T-helper 2 cell treated with Interferon-gamma antibody and Interleukin-4, amounts not matched to agents 5 μg/mL and 100 μg/mL, for 36 hours (primary cell): Measurements from ENCODE around the gene DNAH17.
"Not testable (repeated sequence)": the region's sequence is repeated elsewhere in the genome, so short reads cannot be mapped to it uniquely, and the experiment has no call there.

Experiments
- DNase-seq: peaks from one replicate; pipeline ENCODE4 v3.0.0; 2021; ENCODE audit warnings: low spot score
- H3K27ac Mint-ChIP-seq: one replicate; pipeline ENCODE4 v1.8.0; 2021; ENCODE audit warnings: mild to moderate bottlenecking, mixed read lengths
- H3K27me3 Mint-ChIP-seq: one replicate; pipeline ENCODE4 v1.8.0; 2021; ENCODE audit warnings: low read depth, mixed read lengths
- H3K36me3 Mint-ChIP-seq: one replicate; pipeline ENCODE4 v1.8.0; 2021; ENCODE audit warnings: low read depth, mixed read lengths
- H3K4me1 Mint-ChIP-seq: one replicate; pipeline ENCODE4 v1.8.0; 2021; ENCODE audit warnings: low read depth, mixed read lengths
- H3K4me3 Mint-ChIP-seq: one replicate; pipeline ENCODE4 v1.8.0; 2022; ENCODE audit warnings: mild to moderate bottlenecking, moderate library complexity, mixed read lengths
- H3K9me3 Mint-ChIP-seq: one replicate; pipeline ENCODE4 v1.8.0; 2021; ENCODE audit warnings: mixed read lengths

Gene DNAH17

GRCh38 chr17:78523934-78524655 is 53.1 kb downstream of the DNAH17 start:
- Mint-ChIP-seq H3K4me3 (no peak overlapping the region), H3K27ac (no peak overlapping the region), H3K9me3 (no peaks in the 10 kb centered on the region), H3K4me1 (no peaks in the 10 kb centered on the region), H3K36me3 (no peaks in the 10 kb centered on the region), H3K27me3 (peaks cover 10% of the 10 kb centered on the region)
- no peak for DNase-seq

GRCh38 chr17:78522031-78522809 is 55.0 kb downstream of the DNAH17 start:
- DNase-seq = no peak
- Mint-ChIP-seq H3K27me3 (peaks cover 10% of the 10 kb centered on the region), H3K27ac (no peak overlapping the region), H3K9me3 (no peaks in the 10 kb centered on the region), H3K36me3 (no peaks in the 10 kb centered on the region), H3K4me3 (no peak overlapping the region), H3K4me1 (no peaks in the 10 kb centered on the region)

- no peaks in the 10 kb centered on the region for H3K4me1 Mint-ChIP-seq
- peaks cover 10% of the 10 kb centered on the region for H3K27me3 Mint-ChIP-seq
- H3K4me3 Mint-ChIP-seq = no peak overlapping the region
- no peaks in the 10 kb centered on the region for H3K36me3 Mint-ChIP-seq
- no peak for DNase-seq
- no peaks in the 10 kb centered on the region for H3K9me3 Mint-ChIP-seq
- H3K27ac Mint-ChIP-seq = no peak overlapping the region
Observed at GRCh38 chr17:78517421-78517820, 59.8 kb downstream of the DNAH17 start.

GRCh38 chr17:78515480-78515879 is 61.7 kb downstream of the DNAH17 start:
- H3K4me3 Mint-ChIP-seq = no peak overlapping the region
- H3K27ac Mint-ChIP-seq = no peak overlapping the region
- H3K27me3 Mint-ChIP-seq = peaks cover 7% of the 10 kb centered on the region
- H3K36me3 Mint-ChIP-seq = no peaks in the 10 kb centered on the region
- H3K4me1 Mint-ChIP-seq = no peaks in the 10 kb centered on the region
- no peak for DNase-seq
- H3K9me3 Mint-ChIP-seq = no peaks in the 10 kb centered on the region

GRCh38 chr17:78514521-78514920 is 62.7 kb downstream of the DNAH17 start:
- H3K4me3 Mint-ChIP-seq = no peak overlapping the region
- H3K4me1 Mint-ChIP-seq = no peaks in the 10 kb centered on the region
- H3K27me3 Mint-ChIP-seq = peaks cover 3% of the 10 kb centered on the region
- no peak overlapping the region for H3K27ac Mint-ChIP-seq
- no peaks in the 10 kb centered on the region for H3K36me3 Mint-ChIP-seq
- no peak for DNase-seq
- no peaks in the 10 kb centered on the region for H3K9me3 Mint-ChIP-seq

GRCh38 chr17:78512976-78513375 is 64.2 kb downstream of the DNAH17 start:
- no peak overlapping the region for H3K4me3 Mint-ChIP-seq
- no peaks in the 10 kb centered on the region for H3K36me3 Mint-ChIP-seq
- H3K9me3 Mint-ChIP-seq = no peaks in the 10 kb centered on the region
- no peaks in the 10 kb centered on the region for H3K4me1 Mint-ChIP-seq
- no peak overlapping the region for H3K27ac Mint-ChIP-seq
- DNase-seq = no peak
- no peaks in the 10 kb centered on the region for H3K27me3 Mint-ChIP-seq

- Mint-ChIP-seq H3K27ac (no peak overlapping the region), H3K4me1 (no peaks in the 10 kb centered on the region), H3K9me3 (no peaks in the 10 kb centered on the region), H3K4me3 (no peak overlapping the region), H3K36me3 (no peaks in the 10 kb centered on the region), H3K27me3 (no peaks in the 10 kb centered on the region)
- no peak for DNase-seq
Observed at GRCh38 chr17:78510141-78511075, 66.8 kb downstream of the DNAH17 start.

GRCh38 chr17:78507526-78507925 is 69.7 kb downstream of the DNAH17 start:
- H3K9me3 Mint-ChIP-seq = no peaks in the 10 kb centered on the region
- H3K27me3 Mint-ChIP-seq = no peaks in the 10 kb centered on the region
- no peak overlapping the region for H3K27ac Mint-ChIP-seq
- H3K36me3 Mint-ChIP-seq = no peaks in the 10 kb centered on the region
- no peaks in the 10 kb centered on the region for H3K4me1 Mint-ChIP-seq
- H3K4me3 Mint-ChIP-seq = no peak overlapping the region
- no peak for DNase-seq

GRCh38 chr17:78506454-78507309 is 70.5 kb downstream of the DNAH17 start:
- no peak for DNase-seq
- Mint-ChIP-seq H3K27ac (no peak overlapping the region), H3K4me3 (no peak overlapping the region), H3K27me3 (no peaks in the 10 kb centered on the region), H3K9me3 (no peaks in the 10 kb centered on the region), H3K36me3 (no peaks in the 10 kb centered on the region), H3K4me1 (no peaks in the 10 kb centered on the region)

GRCh38 chr17:78504156-78504925 is 72.9 kb downstream of the DNAH17 start:
- Mint-ChIP-seq H3K4me1 (no peaks in the 10 kb centered on the region), H3K4me3 (no peak overlapping the region), H3K27me3 (no peaks in the 10 kb centered on the region), H3K9me3 (no peaks in the 10 kb centered on the region), H3K27ac (no peak overlapping the region), H3K36me3 (no peaks in the 10 kb centered on the region)
- DNase-seq = no peak

- not testable (repeated sequence) for H3K9me3 Mint-ChIP-seq
Observed at GRCh38 chr17:78503388-78503787, 73.8 kb downstream of the DNAH17 start.

GRCh38 chr17:78502611-78503148 is 74.5 kb downstream of the DNAH17 start:
- Mint-ChIP-seq H3K9me3 (no peaks in the 10 kb centered on the region), H3K4me3 (no peak overlapping the region), H3K27me3 (peaks cover 3% of the 10 kb centered on the region), H3K36me3 (no peaks in the 10 kb centered on the region), H3K4me1 (no peaks in the 10 kb centered on the region), H3K27ac (no peak overlapping the region)
- DNase-seq = no peak

More at GRCh38 chr17:78503388-78503787, 73.8 kb downstream of the DNAH17 start:
- not testable (repeated sequence) for H3K27me3 Mint-ChIP-seq, H3K27ac Mint-ChIP-seq, H3K36me3 Mint-ChIP-seq, H3K4me3 Mint-ChIP-seq, H3K4me1 Mint-ChIP-seq, DNase-seq
